Sigmoid colon (tissue), 7 donors: Measurements from ENCODE around the gene RILP. TPM values are rescaled to one million over a fixed set of nuclear protein-coding genes. Genes with fewer than 3 reads are reported as not detected.
A peak's percentile ranks its signal among the peaks of the same experiment; 100 is the strongest.

Experiments used
- DNase-seq: peaks from one replicate; pipeline ENCODE4 v3.0.0-alpha.2; 2019
- H3K27ac ChIP-seq, 4 donors: fragments of 200-600 bp; sonication (generic); one replicate each; pipeline ENCODE4 v1.5.1; 2016 to 2019; ENCODE audit warnings: mild to moderate bottlenecking in 1 of 4
- H3K27me3 ChIP-seq, 3 donors: fragments of 200-600 bp; sonication (generic); one replicate each; pipeline ENCODE4 v1.5.1; 2019; ENCODE audit warnings: mild to moderate bottlenecking in 1 of 3
- H3K36me3 ChIP-seq, 4 donors: fragments of 200-600 bp; sonication (generic); one replicate each; pipeline ENCODE4 v1.5.1; 2016 to 2019
- H3K4me1 ChIP-seq, 4 donors: fragments of 200-600 bp; sonication (generic); one replicate each; pipeline ENCODE4 v1.5.1; 2017 to 2019
- H3K4me3 ChIP-seq, 4 donors: fragments of 200-600 bp; sonication (generic); one replicate each; pipeline ENCODE4 v1.5.1; 2017 to 2019; ENCODE audit warnings: mild to moderate bottlenecking in 2 of 4, moderate library complexity in 1 of 4
- H3K9me3 ChIP-seq, 4 donors: fragments of 200-600 bp in 3 of 4; sonication (generic) in 3 of 4; one replicate each; pipeline versions ENCODE4 v1.5.1 to v1.6.1; 2013 to 2019
- EP300 ChIP-seq, 4 donors: sonication (generic); formaldehyde crosslinking; IDR thresholded peaks; one replicate each; pipeline ENCODE4 v1.6.1; 2017; ENCODE audit warnings: antibody characterized with exemption in 4 of 4
- POLR2A ChIP-seq, 2 donors: fragments of 450-650 bp; IDR thresholded peaks; one replicate each; pipeline ENCODE4 v1.6.1; 2016; ENCODE audit warnings: antibody characterized with exemption in 2 of 2, mild to moderate bottlenecking in 2 of 2, moderate library complexity in 2 of 2
- POLR2AphosphoS5 ChIP-seq, 4 donors: sonication (generic); formaldehyde crosslinking; IDR thresholded peaks; one replicate each; pipeline ENCODE4 v1.6.1; 2017; ENCODE audit warnings: antibody characterized with exemption in 4 of 4
- WGBS, 2 donors: extraction: QIAGEN DNeasy Blood & Tissue Kit; methylation state at CpG; one replicate each; pipeline ENCODE4 v1.1.7; 2013; 5-methylcytosine and 5-hydroxymethylcytosine counted together
- intact Hi-C: fragments of 100-400 bp; cut with DNase I; formaldehyde crosslinking; loops from one replicate; pipeline ENCODE4 v1.15.1; 2023
- polyA plus RNA-seq, 3 donors: library from polyadenylated mRNA; stranded (reverse); fragments of 200-250 nt; gene quantifications; one replicate each; pipeline ENCODE4 v1.2.3, GENCODE V29; 2013
- total RNA-seq, 4 donors: library from RNA; depleted of rRNA; stranded (reverse); fragments of >200 nt; gene quantifications; one replicate each; pipeline ENCODE4 v1.1.0, GENCODE V29; 2016
- TF ChIP-seq, protein P1 (sequence below), 4 experiments: fragments of 450-650 bp in 3 of 4; fragments of 200-600 bp in 1 of 4; IDR thresholded peaks; one replicate each; pipeline ENCODE4 v1.5.1; 2016 to 2019; ENCODE audit warnings: antibody characterized with exemption in 4 of 4, mild to moderate bottlenecking in 3 of 4, moderate library complexity in 2 of 4
- donor health status: healthy with polysubstance abuse.
- donor health status: Bipolar disorder and iron deficiency.
- donor health status: healthy.

RILP gene
- total and polyA plus RNA-seq, 7 donors: 13.6 to 40.5 (median 28.5) TPM

GRCh38 chr17:1648173-1648962, 1.3 kb downstream of the RILP start:
- peak overlapping the region; percentile 100 for H3K27ac ChIP-seq
- no peaks in the 10 kb centered on the region for H3K9me3 ChIP-seq
- TF ChIP-seq POLR2AphosphoS5 (IDR thresholded peaks at IDR 0.05): peak in 3 of 4 donors; percentile 12 to 55 (median 44)
- no peak for TF ChIP-seq POLR2A (IDR thresholded peaks at IDR 0.05)
- TF ChIP-seq, protein P1, sequence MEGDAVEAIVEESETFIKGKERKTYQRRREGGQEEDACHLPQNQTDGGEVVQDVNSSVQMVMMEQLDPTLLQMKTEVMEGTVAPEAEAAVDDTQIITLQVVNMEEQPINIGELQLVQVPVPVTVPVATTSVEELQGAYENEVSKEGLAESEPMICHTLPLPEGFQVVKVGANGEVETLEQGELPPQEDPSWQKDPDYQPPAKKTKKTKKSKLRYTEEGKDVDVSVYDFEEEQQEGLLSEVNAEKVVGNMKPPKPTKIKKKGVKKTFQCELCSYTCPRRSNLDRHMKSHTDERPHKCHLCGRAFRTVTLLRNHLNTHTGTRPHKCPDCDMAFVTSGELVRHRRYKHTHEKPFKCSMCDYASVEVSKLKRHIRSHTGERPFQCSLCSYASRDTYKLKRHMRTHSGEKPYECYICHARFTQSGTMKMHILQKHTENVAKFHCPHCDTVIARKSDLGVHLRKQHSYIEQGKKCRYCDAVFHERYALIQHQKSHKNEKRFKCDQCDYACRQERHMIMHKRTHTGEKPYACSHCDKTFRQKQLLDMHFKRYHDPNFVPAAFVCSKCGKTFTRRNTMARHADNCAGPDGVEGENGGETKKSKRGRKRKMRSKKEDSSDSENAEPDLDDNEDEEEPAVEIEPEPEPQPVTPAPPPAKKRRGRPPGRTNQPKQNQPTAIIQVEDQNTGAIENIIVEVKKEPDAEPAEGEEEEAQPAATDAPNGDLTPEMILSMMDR (IDR thresholded peaks at IDR 0.05): peak in 2 of 4 experiments; percentile 51 to 77
- no peak for TF ChIP-seq EP300 (IDR thresholded peaks at IDR 0.05)
- peak; percentile 85 for DNase-seq
- no peaks in the 10 kb centered on the region for H3K27me3 ChIP-seq
- peaks cover 29 to 33% (median 31%) of the 10 kb centered on the region in 4 donors for H3K36me3 ChIP-seq
- WGBS, 2 donors: 16 to 20% methylated on average over 54 of the region's 54 CpGs
- intact Hi-C loops: loop anchor here (1.0 to 5.0 kb wide), 4 partner anchors 66 to 381 kb away; no protein-coding TSS in a partner anchor
- peaks cover 0 to 54% (median 49%) of the 10 kb centered on the region in 4 donors for H3K4me1 ChIP-seq
- H3K4me3 ChIP-seq: peak overlapping the region; percentile 17 to 89 (median 84)

GRCh38 chr17:1647802-1648171, 1.9 kb downstream of the RILP start:
- TF ChIP-seq EP300 (IDR thresholded peaks at IDR 0.05) (no peak), POLR2AphosphoS5 (IDR thresholded peaks at IDR 0.05) (no peak), POLR2A (IDR thresholded peaks at IDR 0.05) (no peak)
- TF ChIP-seq, protein P1 (IDR thresholded peaks at IDR 0.05): no peak
- H3K4me3 ChIP-seq: peak overlapping the region in 1 of 4 donors; percentile 81
- intact Hi-C loops: loop anchor here (1.0 to 5.0 kb wide), 4 partner anchors 67 to 380 kb away; no protein-coding TSS in a partner anchor

GRCh38 chr17:1646199-1646875, 3.3 kb downstream of the RILP start:
- Histone ChIP-seq H3K36me3 (peaks cover 9 to 12% (median 11%) of the 10 kb centered on the region in 4 donors), H3K27ac (peak overlapping the region; percentile 100), H3K9me3 (no peaks in the 10 kb centered on the region), H3K27me3 (peaks cover 0 to 3% (median 0%) of the 10 kb centered on the region in 3 donors), H3K4me1 (peaks cover 0 to 56% (median 51%) of the 10 kb centered on the region in 4 donors), H3K4me3 (no peak overlapping the region)
- WGBS, 2 donors: 93 to 95% methylated on average over 13 of the region's 13 CpGs
- no peak for DNase-seq
- intact Hi-C loops: loop anchor here (5.0 kb wide), 1 partner anchor 379 kb away; no protein-coding TSS in a partner anchor
- TF ChIP-seq, protein P1 (IDR thresholded peaks at IDR 0.05): no peak
- TF ChIP-seq POLR2AphosphoS5 (IDR thresholded peaks at IDR 0.05) (no peak), POLR2A (IDR thresholded peaks at IDR 0.05) (no peak), EP300 (IDR thresholded peaks at IDR 0.05) (no peak)

More at GRCh38 chr17:1647802-1648171, 1.9 kb downstream of the RILP start:
- Histone ChIP-seq H3K27ac (peak overlapping the region; percentile 100), H3K27me3 (peaks cover 0 to 1% (median 0%) of the 10 kb centered on the region in 3 donors), H3K4me1 (peaks cover 0 to 56% (median 51%) of the 10 kb centered on the region in 4 donors), H3K36me3 (peaks cover 23 to 27% (median 25%) of the 10 kb centered on the region in 4 donors), H3K9me3 (no peaks in the 10 kb centered on the region)
- no peak for DNase-seq
- WGBS, 2 donors: 80 to 82% methylated on average over 11 of the region's 11 CpGs

- peaks cover 0 to 3% (median 0%) of the 10 kb centered on the region in 3 donors for H3K27me3 ChIP-seq
- peak within 1 kb of the TSS; percentile 100 for H3K27ac ChIP-seq
- intact Hi-C loops: loop anchor here (5.0 kb wide), 1 partner anchor 378 kb away; no protein-coding TSS in a partner anchor
- 65 to 88% methylated on average over 25 of the region's 25 CpGs for WGBS, 2 donors
- H3K4me3 ChIP-seq: peak within 1 kb of the TSS; percentile 5 to 34 (median 28)
- DNase-seq: peak; percentile 79
- H3K9me3 ChIP-seq: no peaks in the 10 kb centered on the region
- H3K36me3 ChIP-seq: peaks cover under 1 to 4% (median 2%) of the 10 kb centered on the region in 4 donors
- no peak for TF ChIP-seq POLR2A (IDR thresholded peaks at IDR 0.05)
- peak; percentile 11 to 57 (median 42) for TF ChIP-seq POLR2AphosphoS5 (IDR thresholded peaks at IDR 0.05)
- peaks cover 0 to 51% (median 47%) of the 10 kb centered on the region in 4 donors for H3K4me1 ChIP-seq
These were observed 4.2 kb downstream of the RILP start, which contains the start of gene SCARF1 for GRCh38 chr17:1645207-1646171. Gene SCARF1 (minus strand): TSS chr17:1645732. CDS start chr17:1645697, 35 bp downstream.
